8988T (cell line): ENCODE data around the gene RIMS4.
"Not testable (repeated sequence)": the region's sequence is repeated elsewhere in the genome, so short reads cannot be mapped to it uniquely, and the experiment has no call there.

Experiments
- DNase-seq: peaks from one replicate; pipeline ENCODE4 v3.0.0; 2011

Gene RIMS4

GRCh38 chr20:44829688-44830087, 19.3 kb upstream of the RIMS4 start:
- no peak for DNase-seq

GRCh38 chr20:44828640-44829039, 18.3 kb upstream of the RIMS4 start:
- no peak for DNase-seq

- no peak for DNase-seq
Observed at GRCh38 chr20:44827401-44827800, 17.1 kb upstream of the RIMS4 start.

GRCh38 chr20:44821576-44821975, 11.2 kb upstream of the RIMS4 start:
- DNase-seq, result not testable (repeated sequence)

GRCh38 chr20:44819936-44820335, 9.6 kb upstream of the RIMS4 start:
- no peak for DNase-seq

GRCh38 chr20:44817143-44817910, 7.0 kb upstream of the RIMS4 start:
- no peak for DNase-seq

- DNase-seq, result no peak
Observed at GRCh38 chr20:44814937-44815336, 4.6 kb upstream of the RIMS4 start.

- no peak for DNase-seq
Observed at GRCh38 chr20:44811150-44811685, 872 bp upstream of the RIMS4 start.

- no peak for DNase-seq
Observed at GRCh38 chr20:44810061-44810390, 320 bp downstream of the RIMS4 start.

GRCh38 chr20:44809380-44810060, 826 bp downstream of the RIMS4 start:
- DNase-seq, result no peak

GRCh38 chr20:44807684-44808056, 2.7 kb downstream of the RIMS4 start:
- DNase-seq, result no peak

GRCh38 chr20:44807051-44807683, 3.2 kb downstream of the RIMS4 start:
- no peak for DNase-seq

GRCh38 chr20:44805979-44806620, 4.2 kb downstream of the RIMS4 start:
- no peak for DNase-seq

- no peak for DNase-seq
Observed at GRCh38 chr20:44805335-44805978, 4.9 kb downstream of the RIMS4 start.

- no peak for DNase-seq
Observed at GRCh38 chr20:44803383-44803941, 6.9 kb downstream of the RIMS4 start.

- DNase-seq, result no peak
Observed at GRCh38 chr20:44802702-44803101, 7.6 kb downstream of the RIMS4 start.

GRCh38 chr20:44800391-44801046, 9.8 kb downstream of the RIMS4 start:
- no peak for DNase-seq

- no peak for DNase-seq
Observed at GRCh38 chr20:44799691-44800090, 10.7 kb downstream of the RIMS4 start.

- DNase-seq, result no peak
Observed at GRCh38 chr20:44796758-44797457, 13.4 kb downstream of the RIMS4 start.

- DNase-seq, result no peak
Observed at GRCh38 chr20:44796311-44796710, 14.0 kb downstream of the RIMS4 start.

- DNase-seq, result no peak
Observed at GRCh38 chr20:44795836-44796235, 14.5 kb downstream of the RIMS4 start.
